Loucy (cell line): Measurements from ENCODE around the gene MINDY4.

ENCODE experiments used
- EZH2phosphoT487 ChIP-seq: fragments of 200-600 bp; IDR thresholded peaks from 2 replicates; pipeline ENCODE4 v1.6.1; 2018; ENCODE audit warnings: antibody characterized with exemption, mild to moderate bottlenecking, moderate library complexity, borderline replicate concordance
- TF ChIP-seq, protein P1 (sequence below): fragments of 200-600 bp; sonication (generic); conservative IDR thresholded peaks from 2 replicates; pipeline ENCODE4 v1.5.1; 2014; ENCODE audit warnings: mild to moderate bottlenecking, antibody characterized with exemption, low read length

- TF ChIP-seq, protein P1, sequence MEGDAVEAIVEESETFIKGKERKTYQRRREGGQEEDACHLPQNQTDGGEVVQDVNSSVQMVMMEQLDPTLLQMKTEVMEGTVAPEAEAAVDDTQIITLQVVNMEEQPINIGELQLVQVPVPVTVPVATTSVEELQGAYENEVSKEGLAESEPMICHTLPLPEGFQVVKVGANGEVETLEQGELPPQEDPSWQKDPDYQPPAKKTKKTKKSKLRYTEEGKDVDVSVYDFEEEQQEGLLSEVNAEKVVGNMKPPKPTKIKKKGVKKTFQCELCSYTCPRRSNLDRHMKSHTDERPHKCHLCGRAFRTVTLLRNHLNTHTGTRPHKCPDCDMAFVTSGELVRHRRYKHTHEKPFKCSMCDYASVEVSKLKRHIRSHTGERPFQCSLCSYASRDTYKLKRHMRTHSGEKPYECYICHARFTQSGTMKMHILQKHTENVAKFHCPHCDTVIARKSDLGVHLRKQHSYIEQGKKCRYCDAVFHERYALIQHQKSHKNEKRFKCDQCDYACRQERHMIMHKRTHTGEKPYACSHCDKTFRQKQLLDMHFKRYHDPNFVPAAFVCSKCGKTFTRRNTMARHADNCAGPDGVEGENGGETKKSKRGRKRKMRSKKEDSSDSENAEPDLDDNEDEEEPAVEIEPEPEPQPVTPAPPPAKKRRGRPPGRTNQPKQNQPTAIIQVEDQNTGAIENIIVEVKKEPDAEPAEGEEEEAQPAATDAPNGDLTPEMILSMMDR: no peak
- no peak for TF ChIP-seq EZH2phosphoT487
These were observed 139.3 kb downstream of the MINDY4 start for GRCh38 chr7:30910411-30911073.
